ENCODE results near the gene DOCK9. TPM values are rescaled to one million over a fixed set of nuclear protein-coding genes. Genes with fewer than 3 reads are reported as not detected.
A peak's percentile ranks its signal among the peaks of the same experiment; 100 is the strongest.

DOCK9 gene
- total RNA-seq, 1 experiment from 2014 or later: 36.6 TPM

GRCh38 chr13:98950705-98951104 is 27.2 kb downstream of the DOCK9 start (continued):
- TF ChIP-seq, protein P1, sequence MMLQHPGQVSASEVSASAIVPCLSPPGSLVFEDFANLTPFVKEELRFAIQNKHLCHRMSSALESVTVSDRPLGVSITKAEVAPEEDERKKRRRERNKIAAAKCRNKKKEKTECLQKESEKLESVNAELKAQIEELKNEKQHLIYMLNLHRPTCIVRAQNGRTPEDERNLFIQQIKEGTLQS (CRISPR knock-in tag; conservative IDR thresholded peaks at IDR 0.05): no peak
- TF ChIP-seq, protein P2, sequence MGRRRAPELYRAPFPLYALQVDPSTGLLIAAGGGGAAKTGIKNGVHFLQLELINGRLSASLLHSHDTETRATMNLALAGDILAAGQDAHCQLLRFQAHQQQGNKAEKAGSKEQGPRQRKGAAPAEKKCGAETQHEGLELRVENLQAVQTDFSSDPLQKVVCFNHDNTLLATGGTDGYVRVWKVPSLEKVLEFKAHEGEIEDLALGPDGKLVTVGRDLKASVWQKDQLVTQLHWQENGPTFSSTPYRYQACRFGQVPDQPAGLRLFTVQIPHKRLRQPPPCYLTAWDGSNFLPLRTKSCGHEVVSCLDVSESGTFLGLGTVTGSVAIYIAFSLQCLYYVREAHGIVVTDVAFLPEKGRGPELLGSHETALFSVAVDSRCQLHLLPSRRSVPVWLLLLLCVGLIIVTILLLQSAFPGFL (CRISPR knock-in tag; IDR thresholded peaks at IDR 0.05; ENCODE audit: borderline replicate concordance): no peak

- TF ChIP-seq TCF7 (CRISPR knock-in tag; IDR thresholded peaks at IDR 0.05; ENCODE audit: low read depth): no peak
- no peak for TF ChIP-seq CREM (CRISPR knock-in tag; IDR thresholded peaks at IDR 0.05)
- no peak for TF ChIP-seq SP1 (CRISPR knock-in tag; conservative IDR thresholded peaks at IDR 0.05)
- ATAC-seq: no peak
- Mint-ChIP-seq H3K9me3 (peaks cover 3% of the 10 kb centered on the region; the same call in 1 of the 2 replicates), H3K36me3 (no peaks in the 10 kb centered on the region), H3K27ac (no peak overlapping the region), H3K27me3 (ENCODE audit: low read depth) (no peaks in the 10 kb centered on the region), H3K4me3 (no peak overlapping the region), H3K4me1 (peaks cover 16% of the 10 kb centered on the region)
- DNase-seq (ENCODE audit: low spot score): no peak
- CTCF ChIA-PET: no interaction called here
- POLR2A ChIA-PET: no interaction called here
These were observed 29.9 kb downstream of the DOCK9 start for GRCh38 chr13:98947925-98948324.

- no peak overlapping the region for H3K4me3 Mint-ChIP-seq
- H3K27me3 Mint-ChIP-seq (ENCODE audit: low read depth): no peaks in the 10 kb centered on the region
- H3K4me1 Mint-ChIP-seq: peaks cover 16% of the 10 kb centered on the region
- TF ChIP-seq, protein P1 (CRISPR knock-in tag; conservative IDR thresholded peaks at IDR 0.05): no peak
- TF ChIP-seq FOXP4 (CRISPR knock-in tag; IDR thresholded peaks at IDR 0.05) (no peak), SOX15 (CRISPR knock-in tag; IDR thresholded peaks at IDR 0.05) (no peak), MXD4 (CRISPR knock-in tag; IDR thresholded peaks at IDR 0.05; ENCODE audit: borderline replicate concordance) (no peak)
- peak overlapping the region; percentile 10; the same call in 1 of the 2 replicates for H3K27ac Mint-ChIP-seq
- no peaks in the 10 kb centered on the region for H3K36me3 Mint-ChIP-seq
- DNase-seq (ENCODE audit: low spot score) (no peak), ATAC-seq (peak; percentile 84)
- peaks cover 3% of the 10 kb centered on the region; the same call in 1 of the 2 replicates for H3K9me3 Mint-ChIP-seq
- POLR2A ChIA-PET: interaction anchor here (0.6 kb wide), 1 partner anchor 39 kb away, joined by 4 read pairs; no protein-coding TSS in a partner anchor
- CTCF ChIA-PET: interaction anchor here (0.7 to 0.9 kb wide), 2 partner anchors 9 to 187 kb away, joined by 3 read pairs; no protein-coding TSS in a partner anchor
These were observed 31.8 kb downstream of the DOCK9 start for GRCh38 chr13:98945863-98946605.

DNA sequence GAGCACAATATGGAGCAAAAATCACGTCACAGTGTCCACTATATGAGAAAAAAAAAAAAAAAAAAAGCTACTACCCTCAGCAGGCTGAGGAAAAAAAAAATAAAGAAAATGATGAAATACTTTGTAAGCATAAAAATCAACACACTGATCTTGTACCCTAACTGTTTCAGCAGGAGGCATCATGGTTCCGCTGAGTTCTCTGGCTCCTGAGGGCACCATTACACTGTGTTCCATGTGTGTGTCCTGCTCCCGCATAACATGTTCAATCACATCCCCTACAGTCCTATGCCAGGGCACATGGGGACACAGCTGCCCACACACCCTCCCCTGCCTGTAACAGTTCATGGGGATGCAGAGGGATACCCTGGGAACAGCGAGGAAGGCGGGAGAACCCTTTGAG is 33.5 kb downstream of the DOCK9 start:
- Mint-ChIP-seq H3K4me3 (no peak overlapping the region), H3K36me3 (no peaks in the 10 kb centered on the region), H3K27ac (no peak overlapping the region), H3K4me1 (peaks cover 29% of the 10 kb centered on the region), H3K27me3 (ENCODE audit: low read depth) (no peaks in the 10 kb centered on the region), H3K9me3 (no peaks in the 10 kb centered on the region)
- ATAC-seq: no peak
- CTCF ChIA-PET: no interaction called here
- POLR2A ChIA-PET: no interaction called here
- TF ChIP-seq ATF1 (CRISPR knock-in tag; IDR thresholded peaks at IDR 0.05): no peak
- TF ChIP-seq TCF7 (CRISPR knock-in tag; IDR thresholded peaks at IDR 0.05; ENCODE audit: low read depth): no peak
- TF ChIP-seq ESRRA (CRISPR knock-in tag; IDR thresholded peaks at IDR 0.05; ENCODE audit: borderline replicate concordance): no peak
- TF ChIP-seq IRF2 (CRISPR knock-in tag; IDR thresholded peaks at IDR 0.05; ENCODE audit: borderline replicate concordance, low read depth): no peak
- TF ChIP-seq HMGXB4 (CRISPR knock-in tag; IDR thresholded peaks at IDR 0.05): no peak
- DNase-seq (ENCODE audit: low spot score): no peak

Measured in WTC11 (cell line).